HG02970 (cell line): Measurements from ENCODE around the gene SHISA9.

Experiments
- ATAC-seq: cut with Tn5 transposase; IDR thresholded peaks from one replicate; pipeline ENCODE4 v1.9.1; 2021; ENCODE audit warnings: mild to moderate bottlenecking, moderate library complexity, moderate number of reproducible peaks; ENCODE audit not compliant: unreplicated experiment, low FRiP score

The SHISA9 gene

GRCh38 chr16:13154799-13155198 lies 253.4 kb downstream of the SHISA9 start:
- no peak for ATAC-seq

DNA sequence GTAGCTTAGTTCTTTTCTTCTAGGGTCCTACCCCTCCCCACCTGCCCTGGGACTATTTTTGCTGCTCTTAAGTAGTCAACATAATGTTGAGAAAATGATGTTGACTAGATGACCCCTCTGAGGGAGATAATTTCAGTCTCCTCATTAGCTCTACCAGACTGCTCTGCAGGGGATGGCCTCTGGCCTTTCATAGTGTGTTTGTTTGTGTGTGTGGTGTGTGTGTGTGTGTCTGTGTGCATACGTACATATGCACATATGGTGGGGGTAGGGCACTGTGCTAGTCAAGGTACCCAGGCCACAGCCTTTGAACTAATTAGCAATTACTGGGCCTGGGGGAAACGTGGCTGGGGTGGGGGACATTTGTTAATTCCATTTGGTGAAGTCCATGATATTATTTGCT lies 254.0 kb downstream of the SHISA9 start:
- ATAC-seq: no peak

GRCh38 chr16:13155780-13156179 lies 254.4 kb downstream of the SHISA9 start:
- no peak for ATAC-seq

DNA sequence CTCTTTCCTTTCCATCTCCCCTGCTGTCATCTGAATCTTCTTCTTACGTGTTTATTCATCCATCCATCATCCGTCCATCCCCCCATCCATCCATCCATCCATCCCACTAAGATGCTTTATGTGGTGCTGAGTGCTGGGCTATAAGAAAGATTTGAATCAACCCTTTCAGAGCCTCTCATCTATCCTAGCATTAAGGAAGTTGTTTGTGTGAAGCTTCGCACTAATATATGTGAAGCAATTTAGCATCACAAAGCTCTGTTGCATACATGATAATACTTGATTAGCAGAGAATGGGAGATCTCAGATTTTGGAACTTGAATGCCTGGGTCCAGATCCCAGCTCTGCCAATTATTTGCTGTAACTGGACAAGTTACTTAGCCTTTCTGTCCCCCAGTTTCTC lies 255.7 kb downstream of the SHISA9 start:
- ATAC-seq: no peak

DNA sequence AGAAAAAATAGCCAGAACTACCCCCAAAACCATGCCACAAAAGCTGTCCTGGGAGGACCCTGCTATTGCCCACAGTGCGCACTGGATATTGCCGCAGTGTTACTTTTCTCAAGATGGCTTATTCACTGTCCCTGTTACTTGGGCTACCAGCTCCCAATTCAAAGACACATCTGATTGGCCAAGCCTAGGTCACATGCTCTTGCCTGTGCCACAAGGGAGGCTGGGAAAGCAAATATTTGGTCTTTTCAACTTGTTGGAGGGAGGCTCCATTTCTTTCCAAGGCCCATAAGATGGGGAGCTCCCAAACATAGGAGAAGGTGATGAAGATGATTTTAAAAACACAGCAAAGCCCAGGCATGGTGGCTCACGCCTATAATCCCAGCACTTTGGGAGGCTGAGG lies 257.0 kb downstream of the SHISA9 start:
- ATAC-seq: no peak

- no peak for ATAC-seq
These were observed 263.6 kb downstream of the SHISA9 start for GRCh38 chr16:13165024-13165423.

GRCh38 chr16:13168091-13168572 lies 266.7 kb downstream of the SHISA9 start:
- no peak for ATAC-seq

- ATAC-seq: no peak
These were observed 269.9 kb downstream of the SHISA9 start for GRCh38 chr16:13171313-13171712.

DNA sequence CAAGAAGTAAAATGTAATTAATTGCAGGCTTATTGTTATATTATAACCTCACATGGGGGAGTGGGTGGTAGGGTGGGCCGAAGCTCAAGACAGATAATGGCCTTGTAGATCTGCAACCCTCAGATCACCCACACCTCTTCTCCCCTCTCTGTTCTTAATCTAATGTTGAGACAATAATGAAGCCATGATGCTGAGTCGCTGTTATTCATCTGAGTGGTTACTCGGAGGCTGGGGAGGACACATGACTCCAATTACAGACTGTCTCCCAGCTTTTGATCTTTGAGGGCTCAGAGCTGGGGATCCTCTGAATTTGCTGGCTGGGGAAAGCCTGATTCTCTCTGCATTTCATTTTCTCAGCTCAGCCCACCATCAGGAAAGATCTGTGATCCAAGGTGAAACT lies 275.3 kb downstream of the SHISA9 start:
- ATAC-seq: no peak

- no peak for ATAC-seq
These were observed 276.9 kb downstream of the SHISA9 start for GRCh38 chr16:13178318-13178717.

DNA sequence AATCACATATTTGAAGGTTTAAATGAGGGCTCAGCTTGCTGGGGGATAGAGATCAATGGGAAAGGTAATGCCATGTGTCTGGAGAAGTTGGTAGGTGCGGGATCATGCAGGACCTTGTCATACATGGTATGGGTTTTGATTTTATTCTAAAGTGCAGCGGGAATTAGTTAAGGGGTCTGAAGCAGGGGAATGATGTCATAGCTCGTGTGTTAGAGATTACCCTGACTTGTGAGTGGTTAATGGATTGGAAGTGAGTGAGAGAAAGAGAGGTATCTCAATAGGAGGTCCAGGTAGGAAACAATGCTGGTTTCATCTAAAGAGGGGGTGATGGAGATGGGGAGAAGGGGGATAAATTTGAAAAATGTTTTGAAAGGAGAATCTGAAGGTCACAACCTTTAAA lies 280.0 kb downstream of the SHISA9 start:
- no peak for ATAC-seq

DNA sequence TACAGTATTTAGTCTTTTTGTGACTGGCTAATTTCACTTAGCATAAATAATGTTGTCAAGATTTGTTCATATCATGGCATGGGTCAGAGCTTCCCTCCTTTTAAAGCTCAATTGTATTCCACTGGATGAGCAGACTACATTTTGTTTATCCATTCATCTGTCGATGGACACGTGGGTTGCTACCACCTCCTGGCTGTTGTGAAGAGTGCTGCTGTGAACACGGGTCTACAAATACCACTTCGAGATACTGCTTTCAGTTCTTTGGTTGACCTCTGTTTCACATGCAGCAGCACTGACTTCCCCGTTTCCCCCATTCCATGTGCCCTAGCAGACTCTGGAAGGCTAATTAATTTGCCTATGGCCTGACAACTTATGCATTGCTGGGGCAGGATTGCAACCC lies 285.4 kb downstream of the SHISA9 start:
- ATAC-seq: no peak

GRCh38 chr16:13189250-13189649 lies 287.9 kb downstream of the SHISA9 start:
- no peak for ATAC-seq

DNA sequence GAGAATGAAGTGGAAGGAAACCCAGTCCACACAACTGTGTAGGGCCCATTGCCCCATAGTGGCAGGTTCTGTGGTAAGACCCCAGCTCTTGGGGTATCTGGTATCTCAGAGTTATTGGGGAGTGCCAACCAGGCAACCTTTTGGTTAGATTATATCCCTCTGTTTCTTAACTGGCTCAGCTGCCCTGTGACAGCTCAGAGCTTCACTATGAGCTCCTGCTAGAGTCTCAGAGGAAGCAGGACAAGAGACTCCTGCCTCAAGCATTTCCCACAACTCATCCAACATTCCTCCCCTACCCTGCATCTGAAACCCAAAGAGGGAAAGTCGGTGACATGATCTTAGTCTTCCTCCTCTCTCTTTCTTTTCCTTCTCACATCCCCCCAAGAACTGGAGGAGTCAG lies 292.3 kb downstream of the SHISA9 start:
- no peak for ATAC-seq

DNA sequence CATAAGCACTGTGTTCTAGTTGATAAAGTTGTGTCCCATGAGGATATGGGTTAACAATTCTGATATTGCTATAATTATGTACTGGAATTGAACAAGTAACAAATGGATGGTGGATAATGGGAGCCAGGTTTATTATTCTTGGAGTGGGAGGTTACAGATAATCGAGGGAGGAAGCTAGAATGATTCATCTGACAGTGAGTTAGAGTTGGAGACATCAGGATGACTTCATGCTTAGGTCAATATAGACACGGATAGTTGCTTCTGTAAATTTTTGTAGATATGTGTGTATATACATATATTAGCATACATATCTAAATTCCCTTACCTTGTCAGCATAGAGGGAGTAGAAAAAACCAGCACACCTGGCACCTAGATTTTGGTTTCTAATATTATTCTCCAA lies 293.4 kb downstream of the SHISA9 start:
- ATAC-seq: no peak

GRCh38 chr16:13203725-13204124 lies 302.3 kb downstream of the SHISA9 start:
- ATAC-seq: no peak

GRCh38 chr16:13205352-13205751 lies 304.0 kb downstream of the SHISA9 start:
- no peak for ATAC-seq

GRCh38 chr16:13206606-13207005 lies 305.2 kb downstream of the SHISA9 start:
- no peak for ATAC-seq

GRCh38 chr16:13207151-13207550 lies 305.8 kb downstream of the SHISA9 start:
- ATAC-seq: no peak

GRCh38 chr16:13223666-13224065 lies 322.3 kb downstream of the SHISA9 start:
- no peak for ATAC-seq

DNA sequence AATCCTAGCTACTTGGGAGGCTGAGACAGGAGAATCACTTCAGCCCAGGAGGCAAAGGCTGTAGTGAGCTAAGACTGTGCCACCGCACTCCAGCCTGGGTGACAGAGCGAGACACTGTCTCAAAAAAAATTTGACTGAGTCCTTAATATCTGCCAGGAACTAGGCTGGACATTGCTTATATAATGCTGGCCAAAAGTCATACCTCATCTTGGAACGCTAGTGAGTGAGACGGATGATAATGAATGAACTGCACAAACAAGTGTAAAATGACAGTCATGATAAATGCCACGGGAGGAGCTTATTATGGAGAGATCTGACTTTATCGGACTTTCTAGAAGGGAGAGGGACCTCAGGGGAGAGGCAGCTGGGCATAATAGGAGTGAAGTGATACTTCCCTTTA lies 327.6 kb downstream of the SHISA9 start:
- no peak for ATAC-seq

- ATAC-seq: no peak
These were observed 330.0 kb downstream of the SHISA9 start for GRCh38 chr16:13231365-13231764.

GRCh38 chr16:13234999-13235398 lies 333.6 kb downstream of the SHISA9 start:
- ATAC-seq: no peak
